EH (cell line): Measurements from ENCODE around the gene ST6GAL1.
"Not testable (repeated sequence)": the region's sequence is repeated elsewhere in the genome, so short reads cannot be mapped to it uniquely, and the experiment has no call there.

ENCODE experiments used
- DNase-seq: peaks from one replicate; pipeline ENCODE4 v3.0.0-alpha.2; 2015; ENCODE audit warnings: low read depth

ST6GAL1 gene

DNA sequence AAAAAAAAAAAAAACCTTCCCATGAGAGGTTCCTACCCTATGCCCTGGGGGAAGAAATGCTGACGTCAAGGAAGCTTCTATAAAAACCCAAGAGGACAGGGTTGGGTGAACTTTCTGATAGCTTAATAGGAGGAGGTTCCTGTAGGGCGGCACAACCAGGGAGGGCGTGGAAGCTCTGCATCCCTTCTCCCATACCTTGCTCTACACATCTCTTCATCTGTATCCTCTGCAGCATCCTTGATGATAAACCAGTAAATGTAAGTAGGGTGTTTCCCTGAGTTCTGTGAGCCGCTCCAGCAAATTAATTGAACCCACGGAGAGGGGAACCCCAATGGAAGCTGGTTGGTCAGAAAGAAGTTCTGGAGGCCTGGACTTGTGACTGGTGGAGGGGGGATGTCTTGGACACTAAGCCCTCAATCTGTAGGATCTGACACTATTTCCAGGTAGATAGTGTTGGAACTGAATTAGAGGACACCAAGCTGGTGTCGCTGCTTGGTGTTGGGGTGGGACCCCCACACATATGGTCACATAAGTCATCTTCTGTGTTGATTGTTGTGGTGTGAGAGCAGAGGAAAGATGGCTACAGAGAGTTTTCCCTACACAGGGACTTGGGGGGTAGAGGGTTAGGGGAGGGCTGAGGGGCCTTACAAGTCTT, 91.5 kb downstream of the ST6GAL1 start:
- DNase-seq, result peak; percentile 17

DNA sequence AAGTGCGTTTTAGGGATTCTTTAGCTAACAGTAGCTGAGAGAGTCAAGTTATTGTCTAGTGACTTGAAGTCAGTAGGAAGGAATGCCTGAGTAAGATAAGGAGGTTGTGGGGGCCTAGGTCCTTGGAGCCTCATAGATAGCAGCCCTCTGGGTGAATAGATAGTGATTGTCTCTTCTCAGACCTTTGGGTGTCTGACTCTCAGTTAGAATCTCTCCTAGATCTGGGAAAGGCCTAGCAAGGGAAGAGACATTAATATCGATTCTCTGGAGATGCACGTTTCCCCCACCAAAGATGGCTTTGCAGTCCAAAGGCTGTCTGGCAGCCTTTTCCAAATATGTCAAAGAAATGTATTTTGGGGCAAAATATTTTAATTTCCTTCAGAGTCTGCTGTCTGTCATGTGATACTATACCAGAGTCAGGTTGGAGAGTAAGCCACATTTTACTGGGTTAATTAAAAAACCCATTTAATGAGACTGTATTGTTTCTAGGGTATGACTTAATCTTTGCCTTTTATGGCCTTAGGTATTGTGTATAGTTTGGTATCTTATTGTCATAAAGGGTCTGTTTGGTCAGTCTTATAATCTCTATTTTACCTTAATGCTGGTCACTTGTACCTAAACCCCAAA, 92.2 kb downstream of the ST6GAL1 start:
- DNase-seq, result no peak

DNA sequence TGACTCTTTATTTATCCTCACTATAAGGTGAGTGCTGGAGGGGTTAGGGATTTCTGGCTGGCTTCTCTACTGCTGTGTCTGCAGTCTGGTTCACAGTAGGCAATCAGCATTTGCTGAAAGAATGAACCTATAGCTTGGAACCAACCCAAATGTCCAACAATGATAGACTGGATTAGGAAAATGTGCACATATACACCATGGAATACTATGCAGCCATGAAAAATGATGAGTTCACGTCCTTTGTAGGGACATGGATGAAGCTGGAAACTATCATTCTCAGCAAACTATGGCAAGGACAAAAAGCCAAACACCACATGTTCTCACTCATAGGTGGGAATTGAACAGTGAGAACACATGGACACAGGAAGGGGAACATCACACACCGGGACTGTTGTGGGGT, 93.0 kb downstream of the ST6GAL1 start:
- DNase-seq, result not testable (repeated sequence)

DNA sequence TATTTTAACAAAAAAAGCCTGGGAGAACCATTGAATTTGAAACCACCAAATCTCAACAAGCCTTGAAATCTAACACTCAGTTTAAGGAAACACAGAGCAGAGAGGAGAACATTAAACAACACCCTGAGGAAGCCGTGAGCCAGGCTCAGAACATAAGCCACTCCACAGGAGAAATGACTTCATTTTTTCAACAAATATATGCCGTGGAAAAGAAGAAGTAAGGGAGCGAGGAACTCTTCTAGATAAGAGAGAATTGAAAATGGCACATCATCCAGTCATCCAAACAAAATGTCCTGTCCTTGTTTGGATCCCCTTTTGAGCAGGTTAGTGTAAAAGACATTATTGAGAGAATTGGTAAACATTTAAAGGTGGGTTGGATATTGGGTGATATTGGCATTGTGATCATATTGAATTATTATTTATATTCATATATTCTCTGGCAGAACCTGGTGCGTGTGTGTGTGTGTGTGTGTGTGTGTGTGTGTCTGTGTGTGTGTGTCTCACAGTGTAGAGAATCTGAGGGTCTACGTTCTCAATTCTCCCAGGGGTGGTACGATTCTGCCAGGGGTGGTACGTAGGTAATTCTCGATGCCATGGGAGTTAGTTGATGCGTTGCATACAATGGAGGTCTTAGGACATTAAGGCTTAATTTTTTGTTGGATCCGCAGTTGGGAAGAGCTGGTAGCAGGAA, 94.4 kb downstream of the ST6GAL1 start:
- no peak for DNase-seq

DNA sequence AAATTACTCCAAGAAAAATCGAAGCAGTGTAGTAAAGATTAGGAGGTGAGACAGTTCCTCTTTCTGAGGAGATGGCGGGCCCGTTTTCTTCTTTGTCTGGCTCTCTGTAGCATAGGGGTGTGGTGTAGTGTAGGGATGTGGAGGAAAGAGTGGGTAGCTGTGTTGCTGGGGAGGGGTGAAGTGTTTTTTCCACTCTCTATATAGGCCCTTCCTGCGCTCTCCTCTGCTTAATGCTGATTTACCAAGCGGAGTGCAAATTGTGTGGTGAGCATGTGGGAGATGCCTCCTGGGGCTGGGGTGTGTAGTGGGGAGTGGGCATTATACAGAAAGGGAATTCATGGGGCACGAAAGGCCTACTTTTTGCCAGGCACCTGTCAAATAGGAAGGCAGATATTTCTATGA, 94.9 kb downstream of the ST6GAL1 start:
- no peak for DNase-seq

DNA sequence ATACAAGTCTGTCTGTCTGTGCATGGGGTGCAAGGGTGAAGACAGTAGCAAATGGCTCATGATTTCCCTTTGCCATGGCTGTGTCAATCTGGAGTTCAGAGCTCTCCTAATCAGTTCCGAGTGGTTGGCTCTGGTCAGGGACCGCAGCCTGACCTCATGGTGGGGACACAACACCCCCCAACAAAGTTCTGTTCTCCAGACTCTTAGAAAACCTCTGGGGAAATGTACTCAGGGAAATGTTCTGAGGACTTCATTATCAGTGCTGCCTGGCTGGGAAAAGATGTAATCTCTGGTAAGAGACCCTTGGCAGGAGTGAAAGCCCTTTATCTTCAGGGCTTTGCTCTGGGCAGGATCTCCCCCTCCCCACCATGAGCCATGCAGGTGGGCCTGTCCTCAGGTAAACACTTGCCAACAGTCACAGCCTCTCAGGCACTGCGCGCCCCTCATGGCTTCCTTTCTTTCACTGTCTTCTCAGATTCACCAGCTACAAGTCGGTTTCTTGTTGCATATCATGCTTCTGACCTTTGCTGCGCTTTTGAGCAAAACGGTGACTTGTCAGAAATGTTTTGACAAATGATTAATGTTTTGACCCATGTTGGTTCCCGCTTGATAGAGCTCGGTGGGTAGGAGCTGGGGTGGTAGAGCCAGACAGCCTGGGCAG, 95.5 kb downstream of the ST6GAL1 start:
- no peak for DNase-seq

DNA sequence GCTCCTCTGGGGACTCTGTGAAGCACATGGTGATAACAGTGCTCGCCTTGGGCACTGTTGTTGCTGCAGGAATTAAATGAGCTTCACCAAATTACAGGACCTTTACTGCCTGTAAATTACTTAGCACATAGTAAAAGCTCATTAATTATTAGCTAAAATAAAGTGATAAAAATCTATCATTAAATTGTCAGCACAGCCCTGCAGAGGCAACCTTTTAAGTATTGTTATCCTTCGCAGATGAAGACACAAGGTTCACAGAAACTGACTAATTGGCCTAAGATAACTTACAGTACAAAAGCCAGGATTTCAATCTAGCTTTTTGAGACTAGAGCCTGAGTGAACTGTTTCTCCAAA, 96.0 kb downstream of the ST6GAL1 start:
- no peak for DNase-seq

DNA sequence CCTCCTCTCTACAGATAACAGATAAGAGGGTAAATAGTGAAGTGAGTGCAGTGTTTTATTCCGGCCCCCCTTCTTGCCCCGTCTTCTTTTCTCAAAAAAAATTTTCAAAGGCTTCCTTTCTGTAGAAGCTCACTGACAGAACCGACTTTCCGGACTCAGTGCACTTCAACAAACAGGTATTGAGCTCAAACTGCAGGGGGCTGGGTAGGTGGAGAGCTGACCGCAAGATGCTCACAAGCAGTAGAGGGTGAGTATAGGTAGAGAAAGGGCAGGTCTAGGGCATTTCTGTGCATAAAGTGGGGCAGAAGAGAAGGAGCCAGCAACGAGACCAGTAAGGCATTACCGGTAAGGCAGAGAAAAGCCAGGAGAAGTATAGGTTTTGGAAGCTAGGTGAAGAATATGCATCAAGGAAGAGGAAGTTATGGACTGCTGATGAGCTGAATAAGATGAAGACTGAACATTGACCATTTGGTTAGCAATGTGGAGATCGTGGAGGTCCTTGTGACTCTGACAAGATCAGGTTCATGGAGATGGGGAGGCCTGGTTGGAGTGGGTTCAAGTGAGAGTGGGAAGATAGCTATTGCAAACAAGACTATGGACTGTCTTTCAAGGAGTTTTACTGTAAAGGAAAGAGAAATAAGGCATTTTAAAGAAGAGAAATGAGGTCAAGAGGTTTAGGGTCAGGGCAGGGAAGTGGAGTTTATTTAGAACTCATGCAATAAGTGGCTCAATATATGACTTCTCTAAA, 97.4 kb downstream of the ST6GAL1 start:
- no peak for DNase-seq

DNA sequence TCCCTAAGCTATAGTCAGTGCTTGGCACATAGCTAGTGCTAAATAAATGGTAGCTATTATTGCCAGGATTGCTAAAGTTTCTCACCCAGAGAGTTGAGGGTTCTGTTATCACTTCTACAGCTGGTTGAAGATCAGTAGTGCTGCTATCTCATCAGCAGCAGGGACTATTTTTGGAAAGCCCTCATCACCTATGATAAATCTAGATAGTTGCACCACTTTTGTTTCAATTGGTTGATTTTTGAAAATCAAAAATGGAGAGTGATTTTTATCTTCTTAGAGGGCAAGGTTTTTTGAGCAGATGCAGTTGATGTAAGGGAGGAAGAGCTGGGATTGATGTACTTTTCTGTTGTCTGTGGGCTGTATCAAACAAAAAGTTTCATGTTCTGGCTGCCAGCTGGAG, 101.6 kb downstream of the ST6GAL1 start:
- no peak for DNase-seq

DNA sequence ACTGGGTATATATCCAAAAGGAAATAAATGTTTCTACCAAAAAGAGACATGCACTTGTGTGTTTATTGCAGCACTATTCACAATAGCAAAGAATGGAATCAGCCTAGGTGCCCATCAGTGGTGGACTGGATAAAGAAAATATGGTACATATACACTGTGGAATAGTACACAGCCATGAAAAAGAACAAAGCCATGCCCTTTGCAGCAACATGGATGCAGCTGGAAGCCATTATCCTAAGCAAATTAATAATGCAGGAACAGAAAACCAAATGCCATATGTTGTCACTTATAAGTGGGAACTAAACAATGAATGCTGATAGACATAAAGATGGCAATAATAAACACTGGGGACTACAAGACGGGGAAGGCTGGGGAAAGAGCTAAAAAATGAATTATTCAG, 106.1 kb downstream of the ST6GAL1 start:
- no peak for DNase-seq

DNA sequence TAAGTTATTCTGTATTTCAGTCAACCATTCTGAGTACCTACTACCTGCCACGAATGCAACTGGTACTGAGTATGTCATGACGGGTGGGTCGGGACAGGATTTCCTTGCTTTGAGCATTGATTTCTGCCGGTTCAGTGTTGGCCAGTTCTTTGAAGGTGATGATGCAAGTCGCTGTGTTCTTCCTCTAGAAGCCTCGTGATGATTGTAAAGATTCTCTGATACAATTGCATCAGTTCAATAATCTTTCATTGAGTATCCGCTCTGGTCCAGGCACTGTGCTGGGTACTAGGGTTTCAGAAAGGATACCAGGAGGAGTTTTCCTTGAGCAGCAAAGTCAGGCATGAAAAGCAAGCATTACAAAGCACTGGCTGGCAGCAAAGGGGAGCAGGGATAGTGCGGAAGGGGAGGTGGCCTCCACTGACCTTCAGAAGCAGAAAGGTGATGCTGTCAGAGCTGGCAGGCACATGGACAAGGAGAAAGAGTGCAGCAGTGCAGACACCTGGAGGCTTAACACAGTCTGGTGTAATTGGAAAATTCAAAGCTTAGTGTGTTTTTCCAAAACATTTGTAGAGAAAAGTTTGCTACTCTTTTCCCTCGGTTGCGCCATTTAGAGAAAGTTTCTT, 108.9 kb downstream of the ST6GAL1 start:
- no peak for DNase-seq

DNA sequence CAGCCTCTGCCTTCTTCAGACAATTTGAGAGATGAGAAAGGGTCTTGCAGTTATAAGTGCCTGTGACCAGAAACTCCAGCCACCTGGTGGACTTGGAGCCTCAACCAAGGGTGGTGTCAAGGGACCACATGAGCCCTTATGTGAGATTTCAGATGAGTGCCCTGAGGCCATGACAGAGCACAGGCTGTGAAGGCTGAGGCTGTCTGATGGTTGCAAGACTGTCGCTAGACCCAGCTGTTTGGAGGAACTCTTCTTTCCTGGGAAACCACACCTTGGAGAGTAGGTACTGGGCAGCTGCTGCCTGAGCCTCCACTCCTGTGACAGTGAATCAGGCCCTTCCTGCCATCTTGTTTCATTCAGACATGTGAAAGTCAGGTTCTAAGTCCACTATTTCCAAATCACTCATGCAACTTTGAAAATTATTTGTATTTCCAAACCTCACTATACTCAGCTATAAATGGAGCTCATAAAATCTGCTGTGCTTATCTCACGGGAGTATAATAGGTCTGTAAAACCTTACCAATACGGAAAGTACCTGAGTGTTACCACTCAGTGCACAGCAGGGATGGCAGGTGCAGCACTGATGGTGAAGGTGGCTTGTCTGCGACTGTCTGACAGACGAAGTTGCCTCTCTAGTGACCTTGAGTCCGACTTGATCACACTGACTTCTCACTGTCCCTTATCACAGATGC, 109.5 kb downstream of the ST6GAL1 start:
- DNase-seq, result no peak

DNA sequence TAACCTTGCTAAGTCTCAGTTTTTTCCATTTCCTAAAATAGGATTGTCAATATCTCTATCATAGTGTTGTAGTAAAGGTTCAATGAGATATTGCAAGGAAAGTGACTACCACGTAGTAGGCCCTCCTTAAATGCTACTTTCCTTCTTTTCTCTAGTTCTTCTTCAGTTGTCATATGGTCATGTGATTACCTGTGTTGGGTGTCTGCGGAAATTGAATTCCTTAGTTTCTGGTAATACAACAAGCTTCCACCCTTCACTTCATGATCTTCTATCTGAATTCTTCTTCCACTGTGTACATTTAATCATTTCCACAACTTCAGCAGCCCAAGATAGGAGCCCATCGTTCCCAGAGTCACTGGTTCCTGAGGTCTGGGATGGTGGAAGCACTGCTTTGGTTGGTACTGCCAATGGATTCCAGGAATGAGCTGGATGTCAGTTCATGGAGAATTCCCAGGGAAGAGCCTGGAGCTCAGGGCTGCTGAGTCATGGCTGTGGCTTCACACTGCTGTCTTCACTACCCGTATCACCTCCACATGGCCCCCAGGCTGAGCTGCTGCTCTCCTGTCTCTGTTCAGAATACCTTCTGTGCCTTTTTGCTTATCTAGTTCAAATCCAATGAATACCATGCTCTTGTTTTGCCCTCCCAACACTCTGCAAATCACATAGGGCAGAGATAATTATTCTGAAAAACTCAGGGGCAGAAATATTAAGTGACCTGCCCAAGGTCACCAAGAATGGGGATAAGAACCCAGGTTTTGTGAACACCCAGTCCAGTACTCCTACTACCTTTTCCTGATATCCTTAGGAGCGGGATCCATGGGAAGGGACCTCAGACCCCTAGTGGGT, 110.4 kb downstream of the ST6GAL1 start:
- DNase-seq, result peak; percentile 81

DNA sequence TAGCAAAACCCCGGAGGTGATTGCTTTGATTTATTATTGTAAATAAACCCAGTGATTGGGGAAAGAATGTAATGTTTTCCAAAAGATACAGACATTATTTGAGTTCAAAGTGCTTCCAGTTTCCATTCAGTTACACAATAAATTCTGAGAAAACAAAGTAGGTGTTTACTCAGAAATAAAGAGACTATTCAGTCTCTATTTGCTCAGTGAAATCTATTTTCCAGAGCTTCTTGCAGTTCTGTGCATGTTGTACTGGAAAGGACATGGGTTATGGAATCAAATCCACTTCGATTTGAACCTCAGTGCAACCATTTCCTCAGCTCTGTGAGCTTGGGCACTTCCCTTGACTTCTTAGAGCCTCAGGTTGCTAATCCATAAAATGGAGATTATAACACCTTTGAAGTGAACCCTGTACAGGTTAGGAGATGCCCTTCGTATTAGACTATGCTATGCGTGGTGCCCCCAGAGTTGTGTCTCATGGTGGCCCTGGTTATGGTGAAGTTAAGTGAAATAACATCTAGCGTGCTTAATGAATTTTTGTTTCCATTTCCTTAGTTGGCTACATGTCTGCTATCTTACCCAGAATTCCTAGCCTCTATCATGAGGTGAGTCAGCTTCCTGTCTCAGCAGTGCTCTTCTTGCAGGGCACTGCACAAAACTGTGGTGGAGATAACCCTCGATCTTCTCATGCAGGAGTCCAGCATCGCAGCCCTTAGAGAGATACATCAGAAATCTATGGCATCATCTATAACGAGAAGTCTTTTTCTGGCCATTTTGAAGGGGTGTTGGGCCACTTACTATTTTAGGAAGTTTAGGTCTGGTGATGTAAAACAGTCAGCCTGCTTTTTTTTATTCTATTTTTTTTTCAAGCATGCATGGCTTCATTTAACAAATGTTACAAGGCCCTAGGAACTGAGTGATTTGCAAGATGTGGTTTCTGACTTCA, 111.3 kb downstream of the ST6GAL1 start:
- peak; percentile 64 for DNase-seq

DNA sequence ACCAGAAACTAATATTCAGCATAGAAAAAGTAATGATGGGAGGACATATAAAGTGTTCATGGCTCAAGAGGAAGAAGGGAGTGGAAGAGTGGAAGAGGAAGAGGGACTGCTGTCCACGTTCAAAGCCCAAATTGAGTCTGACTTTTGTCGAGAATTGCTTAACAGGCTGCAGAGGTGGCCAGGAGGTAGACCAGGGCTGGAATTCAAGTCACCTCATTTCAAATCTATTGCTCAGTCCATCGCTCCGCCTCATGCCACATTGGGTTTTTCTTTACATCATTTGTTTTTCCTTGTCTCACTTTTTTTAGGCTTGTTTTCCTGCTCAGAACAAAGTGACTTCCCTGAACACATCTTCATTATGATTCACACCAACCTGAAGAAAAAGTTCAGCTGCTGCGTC, 112.0 kb downstream of the ST6GAL1 start:
- no peak for DNase-seq

DNA sequence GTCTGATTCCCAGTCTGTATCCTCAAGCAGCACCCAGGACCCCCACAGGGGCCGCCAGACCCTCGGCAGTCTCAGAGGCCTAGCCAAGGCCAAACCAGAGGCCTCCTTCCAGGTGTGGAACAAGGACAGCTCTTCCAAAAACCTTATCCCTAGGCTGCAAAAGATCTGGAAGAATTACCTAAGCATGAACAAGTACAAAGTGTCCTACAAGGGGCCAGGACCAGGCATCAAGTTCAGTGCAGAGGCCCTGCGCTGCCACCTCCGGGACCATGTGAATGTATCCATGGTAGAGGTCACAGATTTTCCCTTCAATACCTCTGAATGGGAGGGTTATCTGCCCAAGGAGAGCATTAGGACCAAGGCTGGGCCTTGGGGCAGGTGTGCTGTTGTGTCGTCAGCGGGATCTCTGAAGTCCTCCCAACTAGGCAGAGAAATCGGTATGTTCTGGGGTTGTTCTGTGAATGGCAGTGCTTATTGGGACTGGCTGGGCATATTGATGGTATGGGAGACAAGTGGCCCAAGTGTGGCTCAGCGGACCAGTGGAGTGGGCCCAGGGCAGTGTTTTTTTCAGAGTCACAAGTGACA, 112.6 kb downstream of the ST6GAL1 start:
- no peak for DNase-seq

DNA sequence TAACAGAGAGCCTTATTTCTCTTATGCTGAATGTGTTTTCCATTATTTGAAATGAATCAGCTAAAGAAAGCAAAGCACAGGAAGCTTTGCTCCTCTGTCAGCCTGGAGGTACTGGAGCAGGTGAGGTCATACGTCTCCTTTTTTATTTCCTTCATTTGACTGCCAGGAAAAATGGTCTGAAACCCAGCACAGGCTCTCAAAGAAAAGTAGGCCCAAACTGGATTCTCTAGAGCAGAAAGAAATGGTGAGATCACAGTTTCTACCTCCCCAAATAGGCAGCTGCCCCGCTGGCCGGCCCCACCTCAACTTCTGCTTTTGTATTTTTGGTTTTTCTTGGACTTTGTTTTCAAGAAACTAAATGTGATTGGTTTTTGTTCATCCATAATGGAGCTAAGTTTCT, 113.9 kb downstream of the ST6GAL1 start:
- no peak for DNase-seq

DNA sequence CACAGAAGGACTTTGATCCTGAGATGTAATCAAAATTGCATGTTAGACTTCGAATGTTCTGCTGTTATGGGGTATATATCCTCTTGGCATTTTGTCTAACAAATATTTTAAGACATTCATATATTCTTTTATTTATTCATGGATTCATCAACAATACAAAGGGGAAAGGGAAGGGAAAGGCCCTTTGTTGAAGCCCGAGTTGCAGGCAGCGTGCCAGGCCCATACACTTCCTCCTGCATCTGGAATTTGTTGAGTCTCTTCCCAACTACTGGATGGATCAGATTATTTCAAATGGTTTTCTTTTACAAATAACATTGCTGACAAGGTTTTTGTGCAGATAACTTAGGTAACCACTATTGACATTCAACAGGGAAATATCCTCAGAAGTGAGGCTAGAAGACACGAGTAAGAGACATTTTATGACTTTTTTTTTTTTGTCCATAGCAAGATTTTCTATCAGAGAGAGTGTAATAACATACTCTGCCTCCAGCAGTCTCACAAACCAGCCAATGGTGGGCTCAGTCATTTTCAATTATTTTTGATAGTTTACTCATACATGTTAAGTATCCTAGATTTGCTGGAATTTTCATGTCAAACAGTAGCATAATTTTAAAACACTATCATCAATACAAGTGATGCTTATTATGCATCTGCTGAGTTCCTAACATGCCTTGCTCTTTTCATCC, 114.7 kb downstream of the ST6GAL1 start:
- DNase-seq, result no peak
